Measurements from ENCODE around the gene NOXA1.

NOXA1 gene

DNA sequence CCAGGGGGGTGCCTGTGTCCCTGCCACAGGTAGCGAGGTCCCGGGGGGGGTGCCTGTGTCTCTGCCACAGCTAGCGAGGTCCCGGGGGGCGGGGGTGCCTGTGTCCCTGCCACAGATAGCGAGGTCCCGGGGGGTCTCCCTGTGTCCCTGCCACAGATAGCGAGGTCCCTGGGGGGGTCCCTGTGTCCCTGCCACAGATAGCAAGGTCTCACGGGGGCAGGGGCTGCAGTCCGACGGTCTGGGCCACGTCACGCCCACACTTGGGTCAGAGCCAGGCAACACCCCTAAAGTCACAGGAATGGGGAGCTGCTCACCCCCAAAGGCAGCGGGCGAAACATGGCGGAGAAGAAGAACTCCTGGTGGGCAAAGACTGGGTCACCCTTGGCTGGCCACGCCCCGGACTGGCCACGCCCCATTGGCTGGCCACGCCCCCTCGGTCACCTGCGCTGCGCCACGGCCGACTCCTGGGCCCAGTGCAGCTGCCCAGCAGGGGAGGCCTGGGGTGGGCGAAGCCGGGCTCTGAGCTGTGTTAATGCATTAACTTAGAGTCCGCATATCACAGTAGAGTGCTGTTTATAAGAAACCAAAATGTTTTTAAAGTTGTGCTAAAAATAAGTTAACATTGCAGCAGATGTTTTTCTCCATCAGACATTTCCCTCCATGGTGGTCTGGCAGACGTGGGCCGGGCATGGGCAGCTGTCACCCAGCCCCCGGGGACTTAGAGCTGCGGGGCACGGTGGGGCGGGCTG lies 7.0 kb downstream of the NOXA1 start:
- Histone ChIP-seq H3K4me3 (ENCODE audit: extremely low read depth, insufficient read depth, low read length, poor library complexity, severe bottlenecking) (no peak overlapping the region), H3K27ac (ENCODE audit: low read depth, low read length, severe bottlenecking) (no peak overlapping the region), H3K36me3 (ENCODE audit: control insufficient read depth, insufficient read depth, low read length) (no peaks in the 10 kb centered on the region), H3K4me1 (ENCODE audit: control insufficient read depth, insufficient read depth, low read length, poor library complexity, severe bottlenecking) (peaks cover 3% of the 10 kb centered on the region), H3K9me3 (ENCODE audit: control insufficient read depth, low read length) (no peaks in the 10 kb centered on the region)
- 69 to 71% methylated on average over 29 to 30 of the region's 34 CpGs for WGBS, 2 experiments (ENCODE audit: insufficient coverage in 2 of 2)

DNA sequence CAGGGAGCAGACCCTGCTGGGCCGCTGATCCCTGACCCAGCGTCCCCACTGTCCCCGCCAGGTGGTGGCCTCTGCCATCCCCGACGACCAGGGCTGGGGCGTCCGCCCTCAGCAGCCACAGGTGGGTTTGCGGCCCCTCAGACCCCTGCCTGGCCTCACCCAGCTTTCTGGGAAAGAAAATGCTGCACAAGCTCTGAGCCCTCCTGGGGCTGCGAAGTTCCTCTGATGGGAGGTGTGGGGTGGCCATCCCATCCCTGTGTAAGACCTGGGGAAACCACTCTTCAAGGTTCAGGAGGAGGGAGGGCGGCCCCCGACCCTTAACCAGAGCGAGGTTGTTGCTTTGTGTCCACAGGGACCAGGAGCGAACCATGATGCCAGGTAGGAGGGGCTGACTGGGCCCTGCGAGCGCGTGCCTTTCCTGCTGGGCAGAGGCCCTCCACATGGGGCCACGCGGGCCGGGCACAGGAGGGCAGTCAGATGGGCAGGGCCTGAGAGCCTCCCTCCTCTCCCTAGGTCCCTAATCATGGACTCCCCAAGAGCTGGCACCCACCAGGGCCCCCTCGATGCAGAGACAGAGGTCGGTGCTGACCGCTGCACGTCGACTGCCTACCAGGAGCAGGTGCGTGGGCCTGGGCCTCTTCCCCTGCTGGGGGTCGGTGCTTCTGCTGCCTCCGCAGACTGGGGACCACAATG lies 7.7 kb downstream of the NOXA1 start:
- Histone ChIP-seq H3K9me3 (ENCODE audit: control insufficient read depth, low read length) (no peaks in the 10 kb centered on the region), H3K27ac (ENCODE audit: low read depth, low read length, severe bottlenecking) (no peak overlapping the region), H3K4me1 (ENCODE audit: control insufficient read depth, insufficient read depth, low read length, poor library complexity, severe bottlenecking) (no peaks in the 10 kb centered on the region), H3K36me3 (ENCODE audit: control insufficient read depth, insufficient read depth, low read length) (no peaks in the 10 kb centered on the region), H3K4me3 (ENCODE audit: extremely low read depth, insufficient read depth, low read length, poor library complexity, severe bottlenecking) (no peak overlapping the region)
- 89 to 92% methylated on average over 20 to 25 of the region's 27 CpGs for WGBS, 2 experiments (ENCODE audit: insufficient coverage in 2 of 2)

DNA sequence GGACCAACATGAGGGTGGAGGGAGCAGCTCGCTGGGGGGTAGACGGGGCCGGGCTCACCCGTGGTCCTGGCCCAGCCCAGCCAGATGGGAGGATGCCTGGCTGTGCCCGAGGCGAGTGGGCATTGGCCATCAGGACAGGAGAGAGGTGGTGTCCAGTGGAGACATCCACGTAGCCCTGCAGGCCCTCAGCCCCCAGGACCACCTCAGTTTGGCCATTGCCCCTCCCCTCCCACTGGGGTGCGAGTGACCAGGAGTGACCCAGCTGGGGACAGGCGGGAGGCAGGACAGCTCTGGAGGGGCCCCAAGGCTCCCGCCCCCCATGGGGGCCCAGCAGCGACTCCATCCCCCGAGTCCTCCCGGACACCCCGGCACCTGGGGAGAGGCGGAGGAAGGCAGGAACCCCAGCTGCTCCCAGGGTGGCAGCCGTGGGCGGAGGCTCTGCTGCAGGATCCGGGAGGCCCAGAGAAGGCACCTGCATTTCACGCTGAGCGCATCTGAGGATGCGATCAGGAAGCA lies 8.3 kb downstream of the NOXA1 start:
- Histone ChIP-seq H3K9me3 (ENCODE audit: control insufficient read depth, low read length) (no peaks in the 10 kb centered on the region), H3K4me3 (ENCODE audit: extremely low read depth, insufficient read depth, low read length, poor library complexity, severe bottlenecking) (no peak overlapping the region), H3K36me3 (ENCODE audit: control insufficient read depth, insufficient read depth, low read length) (no peaks in the 10 kb centered on the region), H3K27ac (ENCODE audit: low read depth, low read length, severe bottlenecking) (no peak overlapping the region), H3K4me1 (ENCODE audit: control insufficient read depth, insufficient read depth, low read length, poor library complexity, severe bottlenecking) (no peaks in the 10 kb centered on the region)
- WGBS, 2 experiments (ENCODE audit: insufficient coverage in 2 of 2) = 86 to 90% methylated on average over 18 to 20 of the region's 21 CpGs

DNA sequence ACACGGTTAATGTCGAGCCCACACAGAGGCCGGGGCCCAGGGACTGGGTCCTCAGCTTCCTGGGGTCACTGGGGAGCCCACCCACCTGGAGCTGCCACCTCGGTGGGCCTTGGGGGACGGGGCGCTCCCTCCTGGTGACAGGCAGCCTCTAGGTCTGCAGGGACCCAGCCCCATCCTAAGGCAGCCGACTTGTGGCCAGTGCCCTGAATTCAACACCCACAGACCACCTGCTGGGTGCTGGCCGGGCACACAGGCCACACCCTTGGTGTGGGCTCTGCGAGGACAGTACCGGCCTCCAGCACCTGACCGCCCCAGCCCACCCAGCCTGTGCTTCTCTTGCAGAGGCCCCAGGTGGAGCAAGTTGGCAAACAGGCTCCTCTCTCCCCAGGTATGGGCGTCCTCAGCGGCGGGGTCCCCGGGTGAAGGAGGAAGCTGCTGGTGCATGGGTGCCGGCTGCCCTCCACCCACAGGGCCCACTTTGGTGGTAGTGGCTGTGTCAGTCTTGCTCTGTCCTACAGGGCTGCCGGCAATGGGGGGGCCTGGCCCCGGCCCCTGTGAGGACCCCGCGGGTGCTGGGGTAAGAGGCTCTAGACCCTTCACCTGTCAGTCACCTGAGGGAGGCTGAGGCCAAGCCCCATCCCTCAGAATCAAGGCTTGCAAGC lies 9.6 kb downstream of the NOXA1 start:
- H3K4me1 ChIP-seq (ENCODE audit: control insufficient read depth, insufficient read depth, low read length, poor library complexity, severe bottlenecking) = no peaks in the 10 kb centered on the region
- H3K27ac ChIP-seq (ENCODE audit: low read depth, low read length, severe bottlenecking) = no peak overlapping the region
- WGBS, 2 experiments (ENCODE audit: insufficient coverage in 2 of 2) = 91% methylated on average over 19 of the region's 20 CpGs

DNA sequence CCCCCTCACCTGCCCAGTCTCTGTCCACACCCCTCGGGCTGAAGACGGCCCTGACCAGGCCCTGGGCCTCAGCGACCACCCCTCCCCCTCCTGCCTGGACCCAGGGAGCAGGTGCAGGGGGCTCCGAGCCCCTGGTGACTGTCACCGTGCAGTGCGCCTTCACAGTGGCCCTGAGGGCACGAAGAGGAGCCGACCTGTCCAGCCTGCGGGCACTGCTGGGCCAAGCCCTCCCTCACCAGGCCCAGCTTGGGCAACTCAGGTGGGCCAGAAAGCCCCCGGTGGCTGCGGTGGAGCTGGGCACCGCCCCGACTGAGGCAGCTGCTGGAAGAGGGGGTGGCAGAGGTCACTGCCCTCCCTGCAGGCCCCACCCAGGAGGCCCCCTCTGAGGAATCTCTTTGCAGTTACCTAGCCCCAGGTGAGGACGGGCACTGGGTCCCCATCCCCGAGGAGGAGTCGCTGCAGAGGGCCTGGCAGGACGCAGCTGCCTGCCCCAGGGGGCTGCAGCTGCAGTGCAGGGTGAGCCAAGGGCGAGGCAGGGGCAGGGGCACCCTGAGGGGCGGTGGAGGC lies 10.2 kb downstream of the NOXA1 start:
- no peaks in the 10 kb centered on the region for H3K36me3 ChIP-seq (ENCODE audit: control insufficient read depth, insufficient read depth, low read length)
- H3K27ac ChIP-seq (ENCODE audit: low read depth, low read length, severe bottlenecking) = no peak overlapping the region
- 85% methylated on average over 18 of the region's 19 CpGs for WGBS, 2 experiments (ENCODE audit: insufficient coverage in 2 of 2)
- H3K4me3 ChIP-seq (ENCODE audit: extremely low read depth, insufficient read depth, low read length, poor library complexity, severe bottlenecking) = no peak overlapping the region
- H3K4me1 ChIP-seq (ENCODE audit: control insufficient read depth, insufficient read depth, low read length, poor library complexity, severe bottlenecking) = no peaks in the 10 kb centered on the region
- no peaks in the 10 kb centered on the region for H3K9me3 ChIP-seq (ENCODE audit: control insufficient read depth, low read length)

More for the DNA sequence above, 9.6 kb downstream of the NOXA1 start:
- Histone ChIP-seq H3K4me3 (ENCODE audit: extremely low read depth, insufficient read depth, low read length, poor library complexity, severe bottlenecking) (no peak overlapping the region), H3K36me3 (ENCODE audit: control insufficient read depth, insufficient read depth, low read length) (no peaks in the 10 kb centered on the region), H3K9me3 (ENCODE audit: control insufficient read depth, low read length) (no peaks in the 10 kb centered on the region)

DNA sequence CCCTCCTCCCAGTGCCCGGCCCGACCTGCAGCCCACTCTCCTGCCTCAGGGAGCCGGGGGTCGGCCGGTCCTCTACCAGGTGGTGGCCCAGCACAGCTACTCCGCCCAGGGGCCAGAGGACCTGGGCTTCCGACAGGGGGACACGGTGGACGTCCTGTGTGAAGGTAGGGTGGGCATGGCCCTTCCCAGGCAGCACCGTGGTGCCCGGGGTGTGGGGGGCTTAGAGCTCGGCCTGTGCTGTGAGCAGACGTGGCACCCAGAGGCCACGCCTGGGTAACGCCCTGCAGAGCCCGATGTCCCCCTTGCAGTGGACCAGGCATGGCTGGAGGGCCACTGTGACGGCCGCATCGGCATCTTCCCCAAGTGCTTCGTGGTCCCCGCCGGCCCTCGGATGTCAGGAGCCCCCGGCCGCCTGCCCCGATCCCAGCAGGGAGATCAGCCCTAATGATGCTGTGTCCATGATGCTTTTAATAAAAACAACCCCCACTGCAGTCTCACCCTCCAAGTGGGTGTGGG lies 10.8 kb downstream of the NOXA1 start:
- Histone ChIP-seq H3K36me3 (ENCODE audit: control insufficient read depth, insufficient read depth, low read length) (no peaks in the 10 kb centered on the region), H3K27ac (ENCODE audit: low read depth, low read length, severe bottlenecking) (no peak overlapping the region), H3K4me3 (ENCODE audit: extremely low read depth, insufficient read depth, low read length, poor library complexity, severe bottlenecking) (no peak overlapping the region), H3K9me3 (ENCODE audit: control insufficient read depth, low read length) (no peaks in the 10 kb centered on the region), H3K4me1 (ENCODE audit: control insufficient read depth, insufficient read depth, low read length, poor library complexity, severe bottlenecking) (no peaks in the 10 kb centered on the region)
- 91 to 93% methylated on average over 16 to 24 of the region's 26 CpGs for WGBS, 2 experiments (ENCODE audit: insufficient coverage in 2 of 2)

DNA sequence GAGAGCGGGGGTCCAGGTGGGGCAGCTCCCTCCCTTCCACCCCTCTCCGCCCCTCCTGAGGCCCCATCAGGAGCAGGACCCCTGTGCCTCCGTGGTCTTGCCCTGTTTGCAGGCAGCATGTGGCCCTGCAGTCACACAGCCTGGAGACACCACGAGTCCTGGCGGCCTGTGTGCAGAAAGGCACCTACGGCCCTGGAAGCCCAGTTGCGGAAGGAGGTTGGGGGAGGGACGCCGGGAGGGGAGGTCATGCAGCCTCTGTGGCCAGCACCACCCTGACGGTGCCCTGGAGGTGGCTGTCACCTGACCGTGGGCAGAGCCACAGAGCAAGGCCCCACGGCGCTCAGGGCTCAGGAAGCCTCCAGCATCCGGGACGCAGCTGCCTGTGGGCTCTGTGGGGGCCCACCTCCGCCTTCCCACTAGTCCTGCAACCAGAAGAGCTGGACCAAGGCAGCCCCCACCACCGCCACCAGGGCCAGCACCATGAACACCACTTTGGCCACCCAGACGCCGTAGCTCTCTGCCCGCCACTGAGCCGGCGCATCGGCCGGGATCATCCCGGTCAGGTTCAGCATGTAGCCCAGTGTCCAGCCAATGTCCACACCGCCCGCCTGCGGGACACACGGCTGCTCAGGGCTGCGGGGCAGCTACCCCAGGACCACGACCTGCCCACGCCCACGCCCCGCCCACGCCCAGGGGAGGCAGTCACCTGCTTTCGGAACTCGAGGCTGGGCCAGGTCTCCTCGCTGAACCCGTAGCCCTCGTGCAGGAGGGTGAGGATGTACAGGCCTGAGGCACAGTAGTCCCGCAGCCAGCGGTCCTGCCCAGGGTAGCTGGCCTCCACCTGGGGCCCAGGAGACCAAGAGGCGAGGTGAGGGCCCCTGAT lies 11.5 kb downstream of the NOXA1 start:
- no peaks in the 10 kb centered on the region for H3K9me3 ChIP-seq (ENCODE audit: control insufficient read depth, low read length)
- no peaks in the 10 kb centered on the region for H3K36me3 ChIP-seq (ENCODE audit: control insufficient read depth, insufficient read depth, low read length)
- 92% methylated on average over 39 to 40 of the region's 43 CpGs for WGBS, 2 experiments (ENCODE audit: insufficient coverage in 2 of 2)
- H3K27ac ChIP-seq (ENCODE audit: low read depth, low read length, severe bottlenecking) = no peak overlapping the region
- no peaks in the 10 kb centered on the region for H3K4me1 ChIP-seq (ENCODE audit: control insufficient read depth, insufficient read depth, low read length, poor library complexity, severe bottlenecking)
- H3K4me3 ChIP-seq (ENCODE audit: extremely low read depth, insufficient read depth, low read length, poor library complexity, severe bottlenecking) = no peak overlapping the region

DNA sequence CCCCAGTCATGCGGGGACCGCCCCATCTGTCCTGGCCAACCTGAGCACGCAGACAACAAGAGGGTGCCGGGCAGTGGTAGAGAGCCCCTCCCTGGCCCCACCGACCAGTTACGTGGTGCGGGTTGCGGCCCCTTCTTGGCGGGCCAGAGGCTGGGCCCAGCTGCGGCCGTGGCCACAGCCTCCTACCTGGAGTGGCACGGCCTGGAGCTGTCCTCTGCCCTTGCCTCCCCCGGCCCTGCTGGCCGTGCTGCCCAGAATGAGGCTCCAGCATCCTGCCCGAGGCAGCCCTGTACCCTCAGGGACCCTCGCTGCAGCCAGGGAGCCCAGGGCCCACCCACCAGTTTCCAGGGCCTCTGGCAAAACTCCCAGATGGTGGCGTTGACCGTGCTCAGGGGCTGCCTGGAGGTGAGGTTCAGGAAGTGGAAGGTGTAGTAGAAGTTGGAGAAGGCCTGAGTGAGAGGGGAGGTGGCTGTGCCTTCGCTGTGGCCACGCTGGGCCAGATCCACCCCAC lies 12.2 kb downstream of the NOXA1 start:
- no peaks in the 10 kb centered on the region for H3K4me1 ChIP-seq (ENCODE audit: control insufficient read depth, insufficient read depth, low read length, poor library complexity, severe bottlenecking)
- no peaks in the 10 kb centered on the region for H3K36me3 ChIP-seq (ENCODE audit: control insufficient read depth, insufficient read depth, low read length)
- H3K9me3 ChIP-seq (ENCODE audit: control insufficient read depth, low read length) = no peaks in the 10 kb centered on the region
- H3K4me3 ChIP-seq (ENCODE audit: extremely low read depth, insufficient read depth, low read length, poor library complexity, severe bottlenecking) = no peak overlapping the region
- 92 to 93% methylated on average over 16 to 18 of the region's 20 CpGs for WGBS, 2 experiments (ENCODE audit: insufficient coverage in 2 of 2)
- no peak overlapping the region for H3K27ac ChIP-seq (ENCODE audit: low read depth, low read length, severe bottlenecking)

DNA sequence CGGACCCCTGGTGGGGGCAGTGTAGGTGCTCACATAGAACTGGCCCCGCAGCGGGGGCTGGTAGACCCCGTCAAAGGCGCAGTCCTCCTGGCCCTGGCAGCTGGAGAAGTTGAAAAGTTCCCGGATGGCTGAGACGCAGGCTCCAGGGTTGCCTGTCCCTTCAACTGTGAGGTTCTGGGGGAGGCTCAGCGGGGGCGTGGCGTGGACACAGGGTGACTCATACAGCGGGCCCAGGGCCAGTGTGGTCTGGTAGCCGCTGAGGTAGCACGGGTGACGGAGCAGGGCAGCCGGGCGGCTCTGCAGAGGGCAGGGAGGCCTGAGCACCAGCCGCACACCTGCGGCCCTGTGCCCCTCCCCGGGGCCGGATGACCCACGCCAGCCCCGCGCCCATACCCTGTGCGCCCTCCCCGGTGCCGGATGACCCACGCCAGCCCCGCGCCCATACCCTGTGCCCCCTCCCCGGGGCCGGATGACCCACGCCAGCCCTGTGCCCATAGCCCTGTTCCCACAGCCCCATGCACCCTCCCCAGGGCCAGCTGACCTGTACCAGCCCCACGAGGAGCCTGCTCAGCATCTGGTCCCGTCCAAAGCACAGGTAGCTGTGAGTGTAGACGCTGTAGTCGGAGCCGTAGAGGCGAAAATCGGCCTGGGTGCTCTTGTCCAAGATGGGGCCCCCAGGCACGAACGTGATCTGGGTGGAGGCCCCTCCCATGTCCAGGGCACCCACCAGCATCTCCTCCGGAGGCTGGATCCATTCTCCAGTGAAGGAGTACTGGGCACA lies 13.0 kb downstream of the NOXA1 start:
- no peaks in the 10 kb centered on the region for H3K9me3 ChIP-seq (ENCODE audit: control insufficient read depth, low read length)
- H3K27ac ChIP-seq (ENCODE audit: low read depth, low read length, severe bottlenecking) = no peak overlapping the region
- no peak overlapping the region for H3K4me3 ChIP-seq (ENCODE audit: extremely low read depth, insufficient read depth, low read length, poor library complexity, severe bottlenecking)
- no peaks in the 10 kb centered on the region for H3K36me3 ChIP-seq (ENCODE audit: control insufficient read depth, insufficient read depth, low read length)
- 89 to 94% methylated on average over 26 to 40 of the region's 42 CpGs for WGBS, 2 experiments (ENCODE audit: insufficient coverage in 2 of 2)
- H3K4me1 ChIP-seq (ENCODE audit: control insufficient read depth, insufficient read depth, low read length, poor library complexity, severe bottlenecking) = no peaks in the 10 kb centered on the region
